Colon (tissue), 2 donors: ENCODE measurements around the gene ZNF519.
"Not testable (repeated sequence)": the region's sequence is repeated elsewhere in the genome, so short reads cannot be mapped to it uniquely, and the experiment has no call there.

Experiments
- FAIRE-seq: peaks from 2 replicates; lab custom pipeline; 2012; peaks lifted over from hg19 to GRCh38; lab: Jason Lieb, UNC
- donor health status: control.
- donor health status: control.

Gene ZNF519

DNA sequence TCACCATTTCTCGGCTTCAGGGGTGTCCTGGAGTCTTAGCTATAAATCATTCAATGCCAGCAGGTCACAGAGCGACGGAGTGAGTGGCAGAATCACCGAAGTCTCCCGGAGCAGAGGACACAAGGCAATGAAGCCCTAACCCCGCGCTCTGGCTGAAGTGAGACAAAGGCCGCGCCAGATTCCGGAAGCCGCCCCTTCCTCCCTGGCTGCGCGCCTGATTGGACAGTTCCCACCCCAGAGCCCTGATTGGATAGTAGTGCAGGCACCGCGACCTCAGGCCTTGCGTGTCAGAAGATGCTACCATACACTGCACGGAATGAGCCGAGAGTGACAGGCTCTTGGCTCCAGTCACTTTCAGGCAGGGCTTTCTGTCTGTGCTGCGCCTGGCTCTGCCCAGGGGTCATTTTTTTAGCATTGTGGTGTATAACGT is at the start of gene ZNF519:
TSS of gene ZNF519 (minus strand) at position 165 of the 430 bp plus-strand sequence. CDS start at position 7, 158 bp downstream.
- FAIRE-seq = peak; percentile 73

DNA sequence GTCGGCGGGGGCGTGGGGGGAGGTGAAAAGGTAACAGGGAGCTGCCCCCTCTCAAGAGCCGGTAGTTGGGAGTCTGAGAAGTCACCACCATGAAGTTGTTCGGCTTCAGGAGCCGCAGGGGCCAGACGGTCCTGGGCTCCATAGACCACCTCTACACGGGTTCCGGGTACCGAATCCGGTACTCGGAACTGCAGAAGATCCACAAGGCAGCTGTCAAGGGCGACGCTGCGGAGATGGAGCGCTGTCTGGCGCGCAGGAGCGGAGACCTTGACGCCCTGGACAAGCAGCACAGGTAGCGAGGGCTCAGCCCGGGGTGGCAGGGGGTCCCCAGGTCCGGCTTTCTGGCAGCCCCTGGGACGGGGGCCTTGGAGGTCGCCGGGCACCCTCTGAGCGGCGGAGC is 47.1 kb upstream of the ZNF519 start:
- no peak for FAIRE-seq

DNA sequence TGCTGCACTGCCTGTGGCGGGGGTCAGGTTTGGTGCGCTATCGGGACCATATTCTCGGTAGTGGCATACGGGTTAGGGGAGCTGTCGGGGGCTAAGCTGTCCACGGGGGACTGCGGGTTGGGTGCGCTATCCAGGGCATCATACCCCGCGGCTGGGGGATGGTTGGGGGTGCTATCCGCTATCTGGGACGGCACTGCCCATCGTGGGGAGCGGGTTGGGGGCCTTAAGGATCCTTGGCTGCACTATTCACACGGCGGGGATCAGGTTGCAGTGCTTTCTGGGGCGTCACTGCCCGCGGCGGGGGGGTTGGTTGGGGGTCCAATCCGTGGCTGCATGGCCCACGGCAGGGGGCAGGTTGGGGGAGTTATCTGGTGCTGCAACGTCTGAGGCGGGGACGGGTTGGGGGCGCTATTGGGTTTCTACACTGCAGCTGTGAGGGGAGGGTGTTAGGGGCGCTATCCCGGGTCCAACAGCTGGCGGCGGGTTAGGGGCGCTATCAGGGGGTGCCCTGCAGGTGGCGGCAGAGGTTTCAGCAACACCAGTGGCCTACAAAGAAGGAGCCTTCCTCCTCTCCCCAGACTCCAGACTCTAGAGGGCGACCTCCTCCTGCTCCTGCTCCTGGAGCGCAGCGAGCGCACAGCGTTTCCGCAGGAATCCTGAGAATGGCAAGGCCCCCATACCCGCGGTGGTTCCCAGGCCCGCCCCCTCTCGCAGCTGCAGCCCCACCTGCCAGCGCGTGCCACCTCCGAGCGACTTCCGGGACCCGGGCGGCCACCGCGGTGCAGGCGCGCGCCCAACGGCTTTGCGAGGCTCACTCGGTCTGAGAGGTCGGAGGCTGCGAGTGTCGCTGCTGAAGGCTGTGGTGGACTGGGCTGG is 46.3 kb upstream of the ZNF519 start:
- not testable (repeated sequence) for FAIRE-seq

DNA sequence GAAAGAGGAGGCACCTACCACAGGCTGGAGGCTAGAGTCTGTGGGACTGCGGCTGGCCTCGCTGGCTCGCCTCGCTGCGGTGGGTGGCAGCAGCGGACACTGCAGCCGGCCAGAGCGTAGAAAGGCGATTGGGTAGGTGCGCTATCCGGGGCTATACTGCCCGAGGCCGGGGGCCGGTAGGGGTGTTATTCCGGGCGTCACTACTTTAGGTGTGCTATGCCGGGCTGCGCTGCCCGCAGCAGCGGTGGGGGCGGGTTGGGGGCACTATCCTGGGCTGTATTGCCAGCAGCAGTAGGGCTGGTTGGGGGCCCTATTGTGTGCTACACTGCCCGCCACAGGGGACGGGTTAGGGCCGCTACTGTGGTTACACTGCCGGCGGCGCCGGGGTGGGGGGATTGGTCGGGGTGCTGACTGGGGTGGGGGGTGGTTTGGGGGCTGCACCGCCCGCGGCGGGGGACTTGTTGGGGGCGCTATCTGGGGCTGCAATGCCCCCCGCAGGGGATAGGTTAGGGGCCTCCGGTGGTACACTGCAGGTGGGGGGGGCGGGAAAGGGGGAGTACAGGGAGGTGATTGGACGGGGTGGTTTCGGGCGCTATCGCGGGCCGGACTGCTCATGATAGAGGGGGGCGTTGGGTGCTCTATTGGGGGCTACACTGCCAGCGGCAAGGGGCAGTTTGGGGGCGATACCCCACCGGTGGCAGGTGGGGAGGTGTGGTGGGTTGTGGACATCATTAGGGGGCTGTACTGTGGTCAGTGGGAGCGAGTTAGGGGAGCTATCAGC is 45.5 kb upstream of the ZNF519 start:
- FAIRE-seq = not testable (repeated sequence)

DNA sequence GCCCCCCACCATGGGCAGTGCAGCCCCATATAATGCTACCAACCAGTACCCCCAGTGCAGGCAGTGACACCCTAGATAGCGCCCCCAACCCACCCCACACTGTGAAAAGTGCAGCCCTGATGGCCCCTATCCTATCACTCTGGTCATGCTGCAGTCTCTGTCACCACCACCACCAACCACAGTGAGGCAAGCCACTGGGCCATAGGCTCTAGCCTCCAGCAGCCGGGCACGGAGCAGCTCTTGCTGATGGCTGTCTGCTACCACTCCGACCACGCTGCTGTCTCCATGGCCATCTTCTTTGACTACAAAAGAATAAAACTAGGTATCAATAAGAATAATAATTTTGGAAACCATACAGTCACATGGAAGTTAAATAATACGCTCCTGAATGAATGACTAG is 43.2 kb upstream of the ZNF519 start:
- FAIRE-seq = not testable (repeated sequence)

DNA sequence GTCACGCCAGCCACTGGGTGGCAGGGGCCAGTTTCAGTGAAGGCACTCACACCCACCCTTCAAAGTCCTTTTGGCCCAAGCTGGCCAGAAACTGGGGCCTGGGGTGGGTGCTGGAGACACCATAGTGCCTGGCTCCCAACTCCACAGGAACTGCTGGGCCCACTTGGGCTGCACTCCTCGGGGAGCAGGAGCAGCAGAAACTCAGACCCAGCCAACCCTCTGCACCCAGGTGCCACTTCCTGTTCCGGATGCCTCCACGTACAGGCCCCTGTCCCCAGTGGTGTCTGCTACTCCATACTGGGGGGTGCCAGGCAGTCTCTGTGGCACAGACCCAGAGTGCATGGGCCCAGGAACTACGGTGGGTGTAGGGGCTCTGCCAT is 42.5 kb upstream of the ZNF519 start:
- FAIRE-seq = no peak

DNA sequence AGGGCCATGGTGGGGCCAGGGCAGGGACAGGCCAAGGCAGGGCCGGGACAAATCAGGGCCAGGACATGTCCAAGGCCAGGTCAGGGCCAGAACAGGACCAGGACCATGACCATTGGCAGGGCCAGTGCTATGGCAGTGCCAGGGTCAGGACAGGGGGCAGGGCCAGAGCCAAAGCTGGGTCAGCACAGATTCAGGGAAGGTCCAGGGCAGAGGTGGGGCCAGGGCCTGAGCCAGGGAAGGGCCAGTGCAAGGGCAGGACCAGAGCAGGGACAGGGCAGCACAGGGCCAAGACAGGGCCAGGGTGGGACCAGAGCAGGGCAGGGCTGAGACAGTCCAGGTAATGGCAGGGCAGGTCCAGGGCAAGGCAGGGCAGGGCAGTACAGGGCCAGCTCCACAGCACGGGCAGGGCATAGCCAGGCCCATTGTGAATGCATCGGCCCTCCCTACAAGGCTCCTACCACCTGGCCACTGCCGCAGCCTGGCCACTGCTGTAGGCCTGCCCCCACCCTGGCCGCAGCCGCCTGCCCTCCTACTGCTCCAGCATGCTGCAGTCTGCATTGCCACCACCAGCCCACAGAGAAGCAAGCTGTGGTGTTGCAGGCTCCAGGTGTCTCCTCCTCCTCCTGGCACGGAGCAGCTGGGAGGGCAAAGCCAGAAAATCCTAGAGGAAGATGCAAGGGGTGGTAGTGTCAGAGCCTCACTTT is 41.9 kb upstream of the ZNF519 start:
- not testable (repeated sequence) for FAIRE-seq

DNA sequence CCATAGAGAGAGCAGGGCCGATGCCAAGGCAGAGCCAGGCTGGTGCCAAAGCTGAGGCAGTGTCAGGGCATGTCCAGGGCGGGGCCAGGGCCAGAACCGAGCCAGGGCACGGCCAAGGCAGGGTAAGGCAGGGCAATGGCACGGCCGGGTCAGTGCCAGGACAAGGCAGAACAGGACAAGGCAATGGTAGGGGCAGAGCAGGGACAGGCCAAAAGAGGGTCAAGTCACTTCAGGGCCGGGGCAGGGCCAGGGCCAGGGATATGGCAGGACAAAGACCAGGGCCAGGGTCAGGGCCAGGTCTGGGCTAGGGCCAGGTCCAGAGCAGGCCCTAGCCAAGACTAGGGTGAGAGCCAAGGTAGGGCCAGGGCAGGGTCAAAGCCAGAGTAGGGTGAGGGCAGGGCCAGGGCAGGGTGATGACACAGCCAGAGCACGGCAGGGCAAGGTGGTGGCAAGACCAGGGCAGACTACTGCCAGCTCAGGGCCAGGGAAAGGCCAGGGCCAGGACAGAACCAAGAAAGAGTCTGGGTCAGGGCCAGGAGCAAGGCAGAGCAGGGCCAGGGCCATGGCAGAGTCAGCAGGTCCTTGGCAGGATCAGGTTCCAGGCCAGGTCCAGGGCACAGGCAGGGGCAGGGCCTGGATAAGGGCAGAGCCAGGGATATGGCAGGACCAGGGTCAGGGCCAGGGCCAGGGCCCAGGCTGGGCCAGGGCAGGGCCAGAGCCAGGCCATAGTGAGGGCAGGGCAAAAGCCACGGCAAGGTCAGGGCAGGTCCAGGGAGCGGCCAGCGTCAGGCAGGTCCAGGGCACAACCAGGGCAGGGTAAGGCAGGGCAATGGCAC is 41.1 kb upstream of the ZNF519 start:
- not testable (repeated sequence) for FAIRE-seq

DNA sequence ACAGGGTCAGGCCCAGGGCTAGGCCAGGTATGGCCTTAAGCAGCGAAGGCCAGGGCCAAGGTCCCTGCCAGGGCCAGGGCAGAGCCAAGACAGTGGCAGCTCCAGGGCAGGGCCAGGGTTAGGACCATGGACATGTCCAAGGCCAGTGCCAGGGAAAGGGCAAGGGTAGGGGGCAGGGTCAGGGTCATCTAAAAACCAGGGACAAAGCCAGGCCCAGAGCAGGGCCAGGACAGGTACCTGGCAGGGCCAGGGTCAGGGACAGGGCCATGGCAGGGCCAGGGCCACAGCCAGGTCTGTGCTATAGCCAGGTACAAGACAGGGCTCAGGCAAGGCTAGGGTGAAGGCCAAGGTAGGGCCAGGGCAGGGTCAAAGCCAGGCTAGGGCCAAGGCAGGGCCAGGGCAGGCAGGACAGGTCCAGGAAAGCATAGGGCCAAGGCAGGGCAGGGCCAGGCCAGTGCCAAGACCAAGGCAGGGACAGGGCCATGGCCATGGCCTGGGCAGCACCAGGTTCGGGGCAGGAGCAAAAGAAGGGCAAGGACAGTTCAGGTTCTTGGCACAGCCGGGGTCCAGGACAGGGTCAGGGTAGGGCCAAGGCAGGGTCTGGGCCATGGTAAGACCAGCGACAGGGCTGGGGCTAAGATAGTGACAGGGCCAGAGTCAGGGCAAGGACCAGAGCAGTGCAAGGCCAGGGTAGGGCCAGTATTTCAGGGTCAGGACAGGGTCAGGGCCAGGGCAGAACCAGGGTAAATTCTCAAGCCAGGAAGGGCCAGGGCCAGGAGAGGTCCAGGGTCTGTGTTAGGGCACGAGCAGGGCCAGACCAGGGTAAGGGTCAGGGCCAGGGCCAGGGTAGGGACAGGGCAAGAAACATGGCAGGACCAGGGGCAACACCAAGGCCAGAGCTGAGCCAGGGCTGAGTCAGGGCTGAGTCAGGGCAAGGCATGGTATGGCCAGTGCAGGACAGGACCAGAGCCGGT is 40.2 kb upstream of the ZNF519 start:
- not testable (repeated sequence) for FAIRE-seq

DNA sequence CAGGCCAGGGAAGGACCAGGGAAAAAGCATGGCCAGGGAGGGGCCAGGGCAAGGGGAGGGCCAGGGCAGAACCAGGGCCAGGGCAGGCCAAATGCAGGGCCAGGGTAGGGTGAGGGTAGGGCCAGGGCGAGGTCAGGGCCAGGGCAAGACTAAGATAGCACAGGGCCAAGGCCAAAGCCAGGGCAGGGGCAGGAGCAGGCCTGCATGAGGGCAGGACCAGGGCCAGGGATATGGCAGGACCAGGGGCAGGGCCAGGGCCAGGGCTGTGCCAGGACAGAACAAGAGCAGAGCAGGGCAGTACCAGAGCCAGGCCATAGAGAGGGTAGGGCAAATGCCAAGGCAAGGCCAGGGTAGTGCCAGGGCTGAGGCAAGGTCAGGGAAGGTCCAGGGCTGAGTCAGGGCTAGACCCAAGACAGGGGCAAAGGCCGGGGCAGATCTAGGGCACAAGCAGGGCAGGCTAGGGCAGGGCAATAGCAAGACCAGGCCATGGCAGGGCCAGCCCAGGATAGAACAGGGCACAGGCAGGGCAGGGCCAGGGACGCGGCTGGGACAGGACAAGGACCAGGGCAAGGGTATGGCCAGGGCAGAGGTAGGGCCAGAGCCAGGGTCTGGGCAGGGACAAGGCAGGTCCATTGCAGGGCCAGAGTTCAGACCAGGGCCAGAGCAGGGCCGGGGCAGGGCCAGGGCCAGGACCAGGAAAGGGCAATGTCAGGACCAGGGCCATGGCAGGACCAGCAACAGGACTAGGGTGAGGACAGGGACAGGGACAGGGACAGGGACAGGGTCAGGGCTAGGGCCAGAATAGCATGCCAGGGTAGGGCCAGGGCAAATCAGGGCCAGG is 39.3 kb upstream of the ZNF519 start:
- not testable (repeated sequence) for FAIRE-seq

DNA sequence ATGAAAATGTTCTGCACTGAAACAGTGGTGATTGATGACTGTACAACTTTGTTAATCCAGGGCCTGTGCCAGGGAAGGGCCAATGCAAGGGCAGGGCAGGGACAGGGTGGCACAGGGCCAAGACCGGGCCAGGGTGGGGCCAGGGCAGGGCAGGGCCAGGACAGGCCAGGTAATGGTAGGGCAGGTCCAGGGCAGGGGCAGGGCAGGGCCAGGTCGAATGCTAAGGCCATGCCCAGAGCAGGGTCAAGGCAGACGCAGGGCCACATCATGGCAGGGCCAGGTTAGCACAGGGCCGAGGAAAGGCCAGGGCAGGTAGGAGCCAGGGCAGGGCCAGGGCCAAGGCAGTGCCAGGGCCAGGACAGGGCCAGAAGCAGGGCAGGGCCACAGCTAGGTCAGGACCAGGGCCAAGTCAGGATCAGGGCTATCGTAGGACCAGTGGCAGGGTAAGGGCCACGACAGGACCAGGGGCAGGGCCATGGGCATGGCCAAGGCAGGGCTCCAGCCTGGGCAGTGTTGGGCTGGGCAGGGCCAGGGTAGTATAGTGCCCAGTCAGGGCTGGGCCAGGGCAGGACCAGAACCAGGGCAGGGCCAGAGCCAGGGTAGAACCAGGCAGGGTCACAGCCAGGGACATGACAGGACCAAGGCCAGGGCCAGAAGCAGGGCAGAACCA is 38.3 kb upstream of the ZNF519 start:
- not testable (repeated sequence) for FAIRE-seq

DNA sequence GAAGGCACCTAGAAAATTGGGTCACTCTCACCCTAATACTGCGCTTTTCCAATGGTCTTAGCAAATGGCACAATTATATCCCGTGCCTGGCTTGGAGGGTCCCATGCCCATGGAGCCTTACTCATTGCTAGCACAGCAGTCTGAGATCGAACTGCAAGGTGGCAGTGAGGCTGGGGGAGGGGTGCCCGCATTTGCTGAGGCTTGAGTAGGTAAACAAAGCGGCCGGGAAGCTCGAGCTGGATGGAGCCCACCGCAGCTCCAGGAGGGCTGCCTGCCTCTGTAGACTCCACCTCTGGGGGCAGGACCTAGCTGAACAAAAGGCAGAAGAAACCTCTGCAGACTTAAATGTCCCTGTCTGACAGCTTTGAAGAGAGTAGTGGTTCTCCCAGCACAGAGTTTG is 30.7 kb upstream of the ZNF519 start:
- not testable (repeated sequence) for FAIRE-seq

DNA sequence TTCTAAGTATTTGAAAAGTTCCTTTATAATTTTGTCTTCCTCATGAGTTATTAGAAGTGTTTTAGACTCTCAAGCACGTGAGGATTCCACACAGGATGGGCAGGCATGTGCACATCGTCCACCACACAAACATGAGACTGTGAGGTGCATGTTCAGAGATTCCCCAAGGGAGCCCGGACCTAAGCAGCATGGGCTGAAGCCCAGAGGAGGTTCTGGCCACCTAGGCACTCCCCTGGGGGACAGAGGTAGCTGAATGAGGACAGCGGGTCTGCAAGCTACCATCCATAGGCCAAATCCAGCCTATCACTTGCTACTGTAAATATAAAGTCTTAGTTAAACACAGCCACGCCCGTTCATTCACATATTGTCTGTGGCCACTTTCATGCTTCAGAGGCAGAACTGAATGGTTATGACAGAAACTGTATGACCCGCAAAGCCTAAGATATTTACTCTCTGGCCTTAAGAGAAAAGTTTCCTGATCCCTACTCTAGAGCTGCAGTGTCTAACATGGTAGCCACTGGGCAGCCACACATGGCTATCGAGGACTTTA is 19.4 kb upstream of the ZNF519 start:
- FAIRE-seq = not testable (repeated sequence)

DNA sequence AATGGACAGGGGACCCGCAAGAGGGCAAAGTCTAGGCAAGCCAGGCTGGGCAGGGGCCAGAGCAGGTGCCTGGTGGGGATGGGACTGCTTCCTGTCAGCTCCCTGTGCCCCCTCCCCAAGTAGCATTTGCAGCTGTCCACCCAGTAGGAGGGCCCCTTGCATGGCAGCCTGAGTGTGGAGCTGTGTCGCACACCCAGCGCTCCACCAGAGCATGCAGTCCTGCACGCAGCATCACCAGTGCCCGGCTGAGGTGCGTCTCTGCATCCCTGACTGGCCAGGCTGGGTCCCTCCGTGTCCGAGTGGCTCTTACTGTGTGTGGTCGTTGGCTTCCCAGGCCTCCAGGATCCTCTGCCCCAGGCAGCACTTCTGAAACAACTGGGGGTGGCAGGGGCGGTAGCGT is 18.5 kb upstream of the ZNF519 start:
- not testable (repeated sequence) for FAIRE-seq

DNA sequence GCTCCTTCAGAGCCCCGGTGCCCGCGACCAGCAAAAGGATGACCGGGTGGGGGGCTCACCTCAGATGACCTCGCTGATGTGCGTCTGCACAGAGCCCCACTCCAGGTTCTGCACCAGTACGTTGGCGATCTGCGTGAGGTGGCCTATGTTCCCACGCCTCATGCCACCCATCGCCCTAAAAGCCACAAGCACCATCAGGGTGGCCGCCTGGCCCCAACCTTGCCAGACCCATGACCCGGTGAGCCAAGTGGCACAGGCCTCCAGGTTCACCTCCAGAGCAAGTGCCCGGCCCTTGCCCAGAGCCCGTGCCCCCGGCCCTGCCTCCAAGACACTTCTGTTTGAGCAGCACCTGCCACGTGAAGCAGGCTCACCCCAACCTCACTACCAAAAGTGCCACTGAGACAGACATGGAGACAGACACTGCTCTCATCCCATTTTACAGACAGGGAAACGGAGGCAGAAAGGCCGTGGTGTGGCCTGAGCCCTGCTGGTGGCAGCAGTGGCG is 17.7 kb upstream of the ZNF519 start:
- FAIRE-seq = not testable (repeated sequence)

DNA sequence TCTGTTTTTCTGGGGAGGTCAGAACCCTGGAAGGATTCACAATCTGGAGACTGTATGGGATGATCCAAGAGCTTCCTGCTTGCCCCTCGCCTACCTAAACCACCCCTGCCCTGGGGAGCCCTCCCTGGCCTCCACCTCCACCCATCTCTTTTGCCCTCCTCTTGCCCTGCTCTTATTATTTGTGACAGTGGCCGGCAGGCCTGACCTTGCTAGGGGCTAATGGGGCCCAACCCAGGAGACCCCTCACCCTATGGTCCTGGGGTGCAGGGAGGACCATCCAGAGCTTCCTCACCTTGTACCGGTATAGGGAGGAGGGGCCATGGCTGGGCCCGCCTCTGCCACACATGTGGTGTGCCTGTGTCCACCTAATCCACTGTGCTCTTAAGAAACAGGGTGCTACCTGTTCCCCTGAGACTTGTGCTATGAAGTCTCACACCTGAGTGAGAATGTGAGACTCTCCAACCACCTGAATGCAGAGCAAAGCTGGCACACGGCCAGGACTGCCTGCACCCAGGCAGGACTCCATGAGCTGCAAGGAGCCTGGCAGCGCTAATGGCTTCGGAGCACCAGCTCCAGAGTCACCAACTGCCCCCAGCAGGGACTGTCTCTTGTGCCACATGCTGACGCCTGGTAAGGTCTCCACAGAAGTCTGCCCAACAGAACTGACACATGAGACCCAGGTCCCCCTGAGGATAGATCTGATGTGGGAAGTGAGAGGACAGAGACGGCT is 17.1 kb upstream of the ZNF519 start:
- not testable (repeated sequence) for FAIRE-seq
